ENCODE data around the gene LRRC49.
A peak's percentile ranks its signal among the peaks of the same experiment; 100 is the strongest.

The LRRC49 gene

DNA sequence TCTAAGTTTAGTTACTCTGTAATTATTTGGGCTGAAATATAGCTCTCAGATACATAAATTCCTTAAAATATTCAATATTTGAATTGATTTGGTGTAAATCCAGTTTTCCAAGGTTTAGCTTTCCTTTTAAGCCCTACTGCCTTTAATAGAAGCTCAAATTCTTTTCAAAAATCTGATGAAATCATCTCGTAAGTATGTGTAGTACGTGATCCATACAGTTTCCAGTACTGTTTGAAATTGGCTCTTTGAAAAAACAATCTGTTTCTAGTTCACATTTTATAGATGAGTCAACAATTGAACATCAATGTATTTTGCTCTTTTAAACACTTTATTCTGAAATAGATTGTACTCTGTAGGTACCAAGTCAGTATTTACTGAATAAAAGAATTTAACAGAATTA, 84.2 kb downstream of the LRRC49 start:
- no peak for TF ChIP-seq TSHZ2 (CRISPR knock-in tag; IDR thresholded peaks at IDR 0.05)
- no peak for TF ChIP-seq ISL1 (CRISPR knock-in tag; IDR thresholded peaks at IDR 0.05)
- no peak for TF ChIP-seq ZNF8 (CRISPR knock-in tag; IDR thresholded peaks at IDR 0.05)
- no peak for TF ChIP-seq TCF4 (CRISPR knock-in tag; IDR thresholded peaks at IDR 0.05; ENCODE audit: borderline replicate concordance)
- TF ChIP-seq, protein P1, sequence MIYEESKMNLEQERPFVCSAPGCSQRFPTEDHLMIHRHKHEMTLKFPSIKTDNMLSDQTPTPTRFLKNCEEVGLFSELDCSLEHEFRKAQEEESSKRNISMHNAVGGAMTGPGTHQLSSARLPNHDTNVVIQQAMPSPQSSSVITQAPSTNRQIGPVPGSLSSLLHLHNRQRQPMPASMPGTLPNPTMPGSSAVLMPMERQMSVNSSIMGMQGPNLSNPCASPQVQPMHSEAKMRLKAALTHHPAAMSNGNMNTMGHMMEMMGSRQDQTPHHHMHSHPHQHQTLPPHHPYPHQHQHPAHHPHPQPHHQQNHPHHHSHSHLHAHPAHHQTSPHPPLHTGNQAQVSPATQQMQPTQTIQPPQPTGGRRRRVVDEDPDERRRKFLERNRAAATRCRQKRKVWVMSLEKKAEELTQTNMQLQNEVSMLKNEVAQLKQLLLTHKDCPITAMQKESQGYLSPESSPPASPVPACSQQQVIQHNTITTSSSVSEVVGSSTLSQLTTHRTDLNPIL (CRISPR knock-in tag; IDR thresholded peaks at IDR 0.05; ENCODE audit: low read depth), result no peak
- TF ChIP-seq ZFP3 (CRISPR knock-in tag; IDR thresholded peaks at IDR 0.05), result no peak
- no peak for TF ChIP-seq ZNF70 (CRISPR knock-in tag; IDR thresholded peaks at IDR 0.05)
- no peak for TF ChIP-seq TOX (CRISPR knock-in tag; IDR thresholded peaks at IDR 0.05; ENCODE audit: borderline replicate concordance)
- TF ChIP-seq RARB (CRISPR knock-in tag; IDR thresholded peaks at IDR 0.05), result no peak
- TF ChIP-seq OSR1 (CRISPR knock-in tag; IDR thresholded peaks at IDR 0.05), result no peak
- peak; percentile 70 for ATAC-seq

DNA sequence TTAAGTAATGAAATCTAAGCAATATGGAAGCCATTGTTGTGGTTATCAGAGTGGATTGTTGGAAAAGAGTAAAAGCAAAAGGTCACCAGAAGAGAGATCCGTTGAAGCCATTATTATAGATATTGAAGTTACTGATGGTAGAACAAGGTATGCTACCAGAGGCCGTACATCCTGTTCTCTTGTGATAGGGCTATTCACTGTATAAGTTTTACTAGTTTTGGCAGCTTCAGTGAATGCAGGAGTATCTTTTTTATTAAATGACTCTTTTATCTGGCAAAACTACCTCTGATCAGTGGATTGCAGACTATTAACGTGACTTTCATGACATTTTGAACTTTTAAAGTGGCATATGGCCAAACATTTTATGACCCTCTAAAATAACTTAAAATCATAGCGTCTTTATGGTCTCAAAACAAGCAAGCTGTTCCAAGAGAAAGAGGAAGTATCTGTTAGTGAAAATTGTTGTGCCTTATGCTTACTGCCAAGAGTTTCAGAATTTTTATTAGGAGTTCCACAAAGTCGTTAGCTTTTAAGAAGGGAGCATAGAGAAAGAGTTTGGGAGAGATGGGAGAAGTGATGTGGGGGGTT, 102.9 kb downstream of the LRRC49 start:
- no peak for ATAC-seq
- TF ChIP-seq, protein P1 (CRISPR knock-in tag; IDR thresholded peaks at IDR 0.05; ENCODE audit: low read depth), result no peak
- TF ChIP-seq ZC3H10 (CRISPR knock-in tag; IDR thresholded peaks at IDR 0.05) (no peak), CSDC2 (CRISPR knock-in tag; IDR thresholded peaks at IDR 0.05) (no peak), PPARA (CRISPR knock-in tag; IDR thresholded peaks at IDR 0.05; ENCODE audit: borderline replicate concordance) (no peak), ZNF70 (CRISPR knock-in tag; IDR thresholded peaks at IDR 0.05) (no peak)
- TF ChIP-seq, protein P2, sequence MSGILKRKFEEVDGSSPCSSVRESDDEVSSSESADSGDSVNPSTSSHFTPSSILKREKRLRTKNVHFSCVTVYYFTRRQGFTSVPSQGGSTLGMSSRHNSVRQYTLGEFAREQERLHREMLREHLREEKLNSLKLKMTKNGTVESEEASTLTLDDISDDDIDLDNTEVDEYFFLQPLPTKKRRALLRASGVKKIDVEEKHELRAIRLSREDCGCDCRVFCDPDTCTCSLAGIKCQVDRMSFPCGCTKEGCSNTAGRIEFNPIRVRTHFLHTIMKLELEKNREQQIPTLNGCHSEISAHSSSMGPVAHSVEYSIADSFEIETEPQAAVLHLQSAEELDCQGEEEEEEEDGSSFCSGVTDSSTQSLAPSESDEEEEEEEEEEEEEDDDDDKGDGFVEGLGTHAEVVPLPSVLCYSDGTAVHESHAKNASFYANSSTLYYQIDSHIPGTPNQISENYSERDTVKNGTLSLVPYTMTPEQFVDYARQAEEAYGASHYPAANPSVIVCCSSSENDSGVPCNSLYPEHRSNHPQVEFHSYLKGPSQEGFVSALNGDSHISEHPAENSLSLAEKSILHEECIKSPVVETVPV (CRISPR knock-in tag; IDR thresholded peaks at IDR 0.05), result no peak
- TF ChIP-seq, protein P3, sequence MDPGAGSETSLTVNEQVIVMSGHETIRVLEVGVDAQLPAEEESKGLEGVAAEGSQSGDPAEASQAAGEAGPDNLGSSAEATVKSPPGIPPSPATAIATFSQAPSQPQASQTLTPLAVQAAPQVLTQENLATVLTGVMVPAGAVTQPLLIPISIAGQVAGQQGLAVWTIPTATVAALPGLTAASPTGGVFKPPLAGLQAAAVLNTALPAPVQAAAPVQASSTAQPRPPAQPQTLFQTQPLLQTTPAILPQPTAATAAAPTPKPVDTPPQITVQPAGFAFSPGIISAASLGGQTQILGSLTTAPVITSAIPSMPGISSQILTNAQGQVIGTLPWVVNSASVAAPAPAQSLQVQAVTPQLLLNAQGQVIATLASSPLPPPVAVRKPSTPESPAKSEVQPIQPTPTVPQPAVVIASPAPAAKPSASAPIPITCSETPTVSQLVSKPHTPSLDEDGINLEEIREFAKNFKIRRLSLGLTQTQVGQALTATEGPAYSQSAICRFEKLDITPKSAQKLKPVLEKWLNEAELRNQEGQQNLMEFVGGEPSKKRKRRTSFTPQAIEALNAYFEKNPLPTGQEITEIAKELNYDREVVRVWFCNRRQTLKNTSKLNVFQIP (CRISPR knock-in tag; IDR thresholded peaks at IDR 0.05; ENCODE audit: borderline replicate concordance, low read depth), result no peak
- TF ChIP-seq, protein P4, sequence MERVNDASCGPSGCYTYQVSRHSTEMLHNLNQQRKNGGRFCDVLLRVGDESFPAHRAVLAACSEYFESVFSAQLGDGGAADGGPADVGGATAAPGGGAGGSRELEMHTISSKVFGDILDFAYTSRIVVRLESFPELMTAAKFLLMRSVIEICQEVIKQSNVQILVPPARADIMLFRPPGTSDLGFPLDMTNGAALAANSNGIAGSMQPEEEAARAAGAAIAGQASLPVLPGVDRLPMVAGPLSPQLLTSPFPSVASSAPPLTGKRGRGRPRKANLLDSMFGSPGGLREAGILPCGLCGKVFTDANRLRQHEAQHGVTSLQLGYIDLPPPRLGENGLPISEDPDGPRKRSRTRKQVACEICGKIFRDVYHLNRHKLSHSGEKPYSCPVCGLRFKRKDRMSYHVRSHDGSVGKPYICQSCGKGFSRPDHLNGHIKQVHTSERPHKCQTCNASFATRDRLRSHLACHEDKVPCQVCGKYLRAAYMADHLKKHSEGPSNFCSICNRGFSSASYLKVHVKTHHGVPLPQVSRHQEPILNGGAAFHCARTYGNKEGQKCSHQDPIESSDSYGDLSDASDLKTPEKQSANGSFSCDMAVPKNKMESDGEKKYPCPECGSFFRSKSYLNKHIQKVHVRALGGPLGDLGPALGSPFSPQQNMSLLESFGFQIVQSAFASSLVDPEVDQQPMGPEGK (CRISPR knock-in tag; IDR thresholded peaks at IDR 0.05; ENCODE audit: borderline replicate concordance), result no peak

- ATAC-seq, result no peak
- TF ChIP-seq TCF4 (CRISPR knock-in tag; IDR thresholded peaks at IDR 0.05; ENCODE audit: borderline replicate concordance) (no peak), ZFP3 (CRISPR knock-in tag; IDR thresholded peaks at IDR 0.05) (no peak), ESRRG (CRISPR knock-in tag; IDR thresholded peaks at IDR 0.05) (no peak), ISL1 (CRISPR knock-in tag; IDR thresholded peaks at IDR 0.05) (no peak), TOX (CRISPR knock-in tag; IDR thresholded peaks at IDR 0.05; ENCODE audit: borderline replicate concordance) (no peak), BACH2 (CRISPR knock-in tag; IDR thresholded peaks at IDR 0.05; ENCODE audit: borderline replicate concordance) (no peak), PPARA (CRISPR knock-in tag; IDR thresholded peaks at IDR 0.05; ENCODE audit: borderline replicate concordance) (no peak), ZC3H10 (CRISPR knock-in tag; IDR thresholded peaks at IDR 0.05) (no peak), SNAI2 (CRISPR knock-in tag; IDR thresholded peaks at IDR 0.05) (no peak), GLIS3 (CRISPR knock-in tag; IDR thresholded peaks at IDR 0.05) (no peak), OSR1 (CRISPR knock-in tag; IDR thresholded peaks at IDR 0.05) (no peak), ARNTL (CRISPR knock-in tag; IDR thresholded peaks at IDR 0.05; ENCODE audit: borderline replicate concordance, low read depth) (no peak)
- TF ChIP-seq, protein P4 (CRISPR knock-in tag; IDR thresholded peaks at IDR 0.05; ENCODE audit: borderline replicate concordance), result no peak
- TF ChIP-seq, protein P2 (CRISPR knock-in tag; IDR thresholded peaks at IDR 0.05), result no peak
- TF ChIP-seq, protein P1 (CRISPR knock-in tag; IDR thresholded peaks at IDR 0.05; ENCODE audit: low read depth), result no peak
Observed at GRCh38 chr15:70998319-70998718, 105.7 kb downstream of the LRRC49 start.
